Dermis microvascular lymphatic vessel endothelial cell (primary cell): Measurements from ENCODE around the gene MALAT1. TPM values are rescaled to one million over a fixed set of nuclear protein-coding genes. Genes with fewer than 3 reads are reported as not detected.

Experiments
- total RNA-seq: library from RNA; depleted of rRNA; stranded (reverse); fragments of >200 nt; gene quantifications from 2 replicates; pipeline ENCODE4 v1.2.1, GENCODE V29; 2014

MALAT1 gene
- total RNA-seq, 1 donor from 2014 or later, result 1,844 TPM

Other genes starting within 250 kb of the MALAT1 start
- 4.7 and 5.7 TPM in 2 replicates for gene POLA2, start 237.1 kb upstream of the MALAT1 start, total RNA-seq
- 6.4 and 7.8 TPM in 2 replicates for gene CDC42EP2, start 184.2 kb upstream of the MALAT1 start, total RNA-seq
- gene DPF2, start 165.2 kb upstream of the MALAT1 start, total RNA-seq, result 18.5 and 32.1 TPM in 2 replicates
- under 0.01 and 0.26 TPM in 2 replicates for gene TIGD3, start 144.3 kb upstream of the MALAT1 start, total RNA-seq
- gene SLC25A45, start 116.4 kb upstream of the MALAT1 start, total RNA-seq, result 1.6 and 1.7 TPM in 2 replicates
- gene FRMD8, start 112.4 kb upstream of the MALAT1 start, total RNA-seq, result 75.4 and 85.1 TPM in 2 replicates
- 23.7 and 88.5 TPM in 2 replicates for gene NEAT1, start 76.2 kb upstream of the MALAT1 start, total RNA-seq
- 41.8 and 55.9 TPM in 2 replicates for gene SCYL1, start 26.0 kb downstream of the MALAT1 start, total RNA-seq
- 13.1 and 41.7 TPM in 2 replicates for gene LTBP3, start 59.3 kb downstream of the MALAT1 start, total RNA-seq
- 37.6 and 37.7 TPM in 2 replicates for gene ZNRD2, start 71.4 kb downstream of the MALAT1 start, total RNA-seq
- 12.2 and 23.8 TPM in 2 replicates for gene FAM89B, start 73.5 kb downstream of the MALAT1 start, total RNA-seq
- 2.5 and 4.7 TPM in 2 replicates for gene EHBP1L1, start 77.0 kb downstream of the MALAT1 start, total RNA-seq
- gene KCNK7, start 96.8 kb downstream of the MALAT1 start, total RNA-seq, result under 0.01 and 0.13 TPM in 2 replicates
- 57.1 and 78.8 TPM in 2 replicates for gene MAP3K11, start 115.2 kb downstream of the MALAT1 start, total RNA-seq
- 10.4 and 17.6 TPM in 2 replicates for gene PCNX3, start 116.7 kb downstream of the MALAT1 start, total RNA-seq
- gene SIPA1, start 139.1 kb downstream of the MALAT1 start, total RNA-seq, result 54.0 and 56.0 TPM in 2 replicates
- gene RELA, start 163.9 kb downstream of the MALAT1 start, total RNA-seq, result 8.7 and 16.3 TPM in 2 replicates
- gene KAT5, start 213.2 kb downstream of the MALAT1 start, total RNA-seq, result 37.6 and 38.4 TPM in 2 replicates
- 39.8 and 42.6 TPM in 2 replicates for gene RNASEH2C, start 221.8 kb downstream of the MALAT1 start, total RNA-seq